ENCODE data around the gene C1orf226. TPM values are rescaled to one million over a fixed set of nuclear protein-coding genes. Genes with fewer than 3 reads are reported as not detected.

C1orf226 gene
- total and polyA plus RNA-seq, 9 of the 15 experiments (the other 6 are each of a cell fraction or from before 2014, with no cell fraction given) = 0.10 to 1.4 (median 0.47) TPM

DNA sequence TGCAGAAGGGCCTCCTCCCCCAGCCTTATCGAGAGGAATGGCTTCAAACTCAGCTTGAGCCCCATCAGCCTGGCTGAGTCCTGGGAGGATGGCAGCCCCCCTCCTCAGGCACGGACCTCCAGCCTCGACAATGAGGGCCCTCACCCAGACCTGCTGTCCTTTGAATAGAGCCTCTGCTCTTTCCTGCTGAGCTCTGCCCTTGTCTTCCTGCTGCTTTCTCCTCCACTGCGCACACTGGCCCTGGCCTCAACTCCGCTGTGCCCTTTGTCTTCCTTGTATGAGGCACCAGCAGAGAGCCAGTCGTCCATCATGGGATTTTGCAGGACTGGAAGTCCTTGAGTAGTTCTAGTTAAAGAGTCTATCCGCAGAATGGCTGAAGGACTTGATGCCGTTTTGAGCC lies 2.0 kb downstream of the C1orf226 start:
- ATAC-seq (no peak), DNase-seq (ENCODE audit: extremely low read depth in 1 of 4, low spot score in 3 of 4) (no peak), FAIRE-seq (no peak)
- WGBS (ENCODE audit: insufficient coverage, low coverage, missing lambda C conversion rate) = 81% methylated on average over 7 of the region's 8 CpGs
- H3K79me2 ChIP-seq (ENCODE audit: control insufficient read depth, insufficient read depth, low read length) = peaks cover 12% of the 10 kb centered on the region; the same call in 2 of the 3 replicates
- CTCF ChIA-PET (ENCODE audit: low intra/inter-chr PET ratio) = no interaction called here
- H3K27ac ChIP-seq (ENCODE audit: extremely low read depth, low read depth, low read length) = no peak overlapping the region; the same call in 1 of the 3 replicates
- peaks cover 66 to 84% of the 10 kb centered on the region in 2 experiments; a peak in 4 of 5 replicates for H3K4me1 ChIP-seq (replicated peaks in 1 of 2; ENCODE audit: control insufficient read depth in 2 of 2, insufficient read depth in 2 of 2, low read length in 2 of 2)
- BruUV-seq (replicated peaks) = no TSS peak
- no peak overlapping the region for H2AFZ ChIP-seq (ENCODE audit: low read depth, low read length)
- in situ Hi-C loops (cut with MboI) = no loop called here
- intact Hi-C loops (cut with micrococcal nuclease) = no loop called here
- no peaks in the 10 kb centered on the region for H3K27me3 ChIP-seq (ENCODE audit: control insufficient read depth in 2 of 2, insufficient read depth in 2 of 2, low read length in 2 of 2)
- peaks cover 6% of the 10 kb centered on the region for H3K9me1 ChIP-seq (ENCODE audit: control insufficient read depth, insufficient read depth, low read length)
- TF ChIP-seq ZFP1 (CRISPR knock-in tag; IDR thresholded peaks at IDR 0.05) (no peak), ZNF239 (CRISPR knock-in tag; IDR thresholded peaks at IDR 0.05) (no peak), SIN3A (IDR thresholded peaks at IDR 0.05; ENCODE audit: borderline replicate concordance in 2 of 2, control insufficient read depth in 1 of 2, low read depth in 2 of 2, low read length in 2 of 2) (no peak)
- TF ChIP-seq, protein P1, sequence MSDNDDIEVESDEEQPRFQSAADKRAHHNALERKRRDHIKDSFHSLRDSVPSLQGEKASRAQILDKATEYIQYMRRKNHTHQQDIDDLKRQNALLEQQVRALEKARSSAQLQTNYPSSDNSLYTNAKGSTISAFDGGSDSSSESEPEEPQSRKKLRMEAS (CRISPR knock-in tag; IDR thresholded peaks at IDR 0.05) = 0 out of 2 replicates have a peak, but pooled peaks have one; percentile 14
- H3K4me2 ChIP-seq (ENCODE audit: insufficient read depth, low read length) = no peak overlapping the region
- H4K20me1 ChIP-seq (replicated peaks; ENCODE audit: control insufficient read depth, insufficient read depth, low read length) = no peaks in the 10 kb centered on the region
- H3K9ac ChIP-seq (ENCODE audit: insufficient read depth in 1 of 2, low read depth in 2 of 2, low read length in 2 of 2) = peak overlapping the region in 1 of 2 experiments; percentile 8; a peak in 1 of 4 replicates
- H3K4me3 ChIP-seq = no peak overlapping the region
- POLR2A ChIA-PET = interaction anchor here (0.7 to 1.2 kb wide), 2 partner anchors 12 to 518 kb away, joined by 3 to 6 read pairs; no protein-coding TSS in a partner anchor
- no peaks in the 10 kb centered on the region for H3K9me3 ChIP-seq (replicated peaks; ENCODE audit: control insufficient read depth, insufficient read depth, low read depth, low read length)
- H3K36me3 ChIP-seq (ENCODE audit: control insufficient read depth, insufficient read depth, low read length) = no peaks in the 10 kb centered on the region; the same call in 2 of the 3 replicates

DNA sequence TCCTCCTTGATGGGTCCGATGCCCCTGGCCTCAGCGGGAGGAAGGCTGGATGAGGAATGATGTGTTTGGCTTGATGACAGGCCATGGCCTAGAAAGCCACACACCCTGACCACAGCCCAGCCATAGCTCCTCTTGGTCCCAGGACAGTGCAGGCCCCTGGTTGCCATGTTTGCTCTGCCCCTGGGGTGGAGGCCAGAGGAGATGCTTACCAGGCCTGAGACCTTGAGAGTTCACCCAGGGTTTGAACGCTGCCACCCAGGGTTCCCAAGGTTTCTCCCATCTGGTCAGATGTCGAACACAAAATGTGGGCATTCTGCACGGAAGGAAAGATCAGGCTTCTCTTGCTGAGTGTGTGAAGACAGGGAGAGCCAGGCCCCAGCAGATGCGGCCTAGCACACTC lies 2.6 kb downstream of the C1orf226 start:
- Histone ChIP-seq H3K27me3 (ENCODE audit: control insufficient read depth in 2 of 2, insufficient read depth in 2 of 2, low read length in 2 of 2) (no peaks in the 10 kb centered on the region), H3K4me1 (replicated peaks in 1 of 2; ENCODE audit: control insufficient read depth in 2 of 2, insufficient read depth in 2 of 2, low read length in 2 of 2) (peaks cover 72 to 90% of the 10 kb centered on the region in 2 experiments; a peak in 4 of 5 replicates), H3K36me3 (ENCODE audit: control insufficient read depth, insufficient read depth, low read length) (no peaks in the 10 kb centered on the region; the same call in 2 of the 3 replicates), H4K20me1 (replicated peaks; ENCODE audit: control insufficient read depth, insufficient read depth, low read length) (no peaks in the 10 kb centered on the region), H2AFZ (ENCODE audit: low read depth, low read length) (no peak overlapping the region), H3K4me3 (no peak overlapping the region), H3K79me2 (ENCODE audit: control insufficient read depth, insufficient read depth, low read length) (peaks cover 12% of the 10 kb centered on the region; the same call in 2 of the 3 replicates), H3K9me3 (replicated peaks; ENCODE audit: control insufficient read depth, insufficient read depth, low read depth, low read length) (no peaks in the 10 kb centered on the region), H3K9me1 (ENCODE audit: control insufficient read depth, insufficient read depth, low read length) (peaks cover 6% of the 10 kb centered on the region), H3K9ac (ENCODE audit: insufficient read depth in 1 of 2, low read depth in 2 of 2, low read length in 2 of 2) (peak overlapping the region; percentile 45 to 50; a peak in 2 of 4 replicates), H3K4me2 (ENCODE audit: insufficient read depth, low read length) (no peak overlapping the region), H3K27ac (ENCODE audit: extremely low read depth, low read depth, low read length) (no peak overlapping the region; the same call in 2 of the 3 replicates)
- no peak for FAIRE-seq
- ChIA-PET POLR2A (interaction anchor here (0.7 to 1.2 kb wide), 2 partner anchors 12 to 519 kb away, joined by 3 to 6 read pairs; no protein-coding TSS in a partner anchor), CTCF (ENCODE audit: low intra/inter-chr PET ratio) (no interaction called here)
- ATAC-seq = no peak
- no TSS peak for BruUV-seq (replicated peaks)
- intact Hi-C loops (cut with micrococcal nuclease) (no loop called here), in situ Hi-C loops (cut with MboI) (no loop called here)
- DNase-seq (ENCODE audit: extremely low read depth in 1 of 4, low spot score in 3 of 4) = no peak
- 79% methylated on average over 6 of the region's 6 CpGs for WGBS (ENCODE audit: insufficient coverage, low coverage, missing lambda C conversion rate)
- TF ChIP-seq TARDBP (IDR thresholded peaks at IDR 0.05) (no peak), GATA2 (CRISPR knock-in tag; IDR thresholded peaks at IDR 0.05) (no peak), FOXA3 (CRISPR knock-in tag; conservative IDR thresholded peaks at IDR 0.05 in 1 of 2, IDR thresholded peaks at IDR 0.05 in 1 of 2) (no peak), ZNF212 (CRISPR knock-in tag; IDR thresholded peaks at IDR 0.05) (no peak), PCBP1 (IDR thresholded peaks at IDR 0.05; ENCODE audit: low read depth, low read length, poor library complexity, severe bottlenecking) (no peak)
